ENCODE measurements around the gene GCAT.

GCAT gene

GRCh38 chr22:37806409-37807333 lies 1.1 kb upstream of the GCAT start:
- H3K9me3 ChIP-seq (ENCODE audit: control insufficient read depth in 5 of 5, low read length in 5 of 5): no peaks in the 10 kb centered on the region
- peak overlapping the region; percentile 69 to 90 (median 77) for H3K4me3 ChIP-seq (ENCODE audit: low read depth in 1 of 5, low read length in 5 of 5)
- H3K27me3 ChIP-seq (ENCODE audit: control insufficient read depth in 5 of 5, insufficient read depth in 4 of 5, low read length in 5 of 5): no peaks in the 10 kb centered on the region
- no peak overlapping the region for H3K27ac ChIP-seq (ENCODE audit: low read depth, low read length)
- H3K36me3 ChIP-seq (ENCODE audit: control insufficient read depth in 5 of 5, insufficient read depth in 5 of 5, low read length in 5 of 5): no peaks in the 10 kb centered on the region
- peaks cover 2 to 61% (median 55%) of the 10 kb centered on the region in 5 donors for H3K4me1 ChIP-seq (ENCODE audit: control insufficient read depth in 5 of 5, insufficient read depth in 5 of 5, low read length in 5 of 5)
- H3K9ac ChIP-seq (ENCODE audit: low read length in 5 of 5): peak overlapping the region in 4 of 5 donors; percentile 60 to 91 (median 74)

DNA sequence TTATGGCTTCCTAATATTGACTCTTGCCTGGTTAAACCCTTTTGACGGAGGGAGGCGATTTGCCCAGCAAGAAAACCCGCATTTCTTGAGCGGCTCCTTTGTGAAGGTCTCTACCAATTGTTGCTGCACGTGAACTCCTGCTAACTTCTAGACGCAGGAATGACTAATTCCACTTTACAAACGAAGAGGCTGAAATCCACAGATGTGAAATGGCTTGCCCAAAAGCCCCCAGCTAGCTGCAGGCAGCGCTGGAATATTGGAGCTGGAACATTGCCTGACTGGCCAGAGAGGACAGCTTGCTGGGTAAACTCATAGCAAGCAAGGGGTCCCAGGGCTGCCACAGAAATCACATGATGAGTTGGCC lies 542 bp downstream of the GCAT start:
- peak overlapping the region; percentile 64 to 77 (median 69) for H3K4me3 ChIP-seq (ENCODE audit: low read depth in 1 of 5, low read length in 5 of 5)
- no peaks in the 10 kb centered on the region for H3K27me3 ChIP-seq (ENCODE audit: control insufficient read depth in 5 of 5, insufficient read depth in 4 of 5, low read length in 5 of 5)
- peaks cover 2 to 45% (median 40%) of the 10 kb centered on the region in 5 donors for H3K4me1 ChIP-seq (ENCODE audit: control insufficient read depth in 5 of 5, insufficient read depth in 5 of 5, low read length in 5 of 5)
- H3K9me3 ChIP-seq (ENCODE audit: control insufficient read depth in 5 of 5, low read length in 5 of 5): no peaks in the 10 kb centered on the region
- H3K9ac ChIP-seq (ENCODE audit: low read length in 5 of 5): peak overlapping the region in 4 of 5 donors; percentile 23 to 71 (median 62)
- no peaks in the 10 kb centered on the region for H3K36me3 ChIP-seq (ENCODE audit: control insufficient read depth in 5 of 5, insufficient read depth in 5 of 5, low read length in 5 of 5)
- no peak overlapping the region for H3K27ac ChIP-seq (ENCODE audit: low read depth, low read length)

GRCh38 chr22:37809672-37810333 lies 2.1 kb downstream of the GCAT start:
- Histone ChIP-seq H3K4me1 (ENCODE audit: control insufficient read depth in 5 of 5, insufficient read depth in 5 of 5, low read length in 5 of 5) (peaks cover 2 to 34% (median 29%) of the 10 kb centered on the region in 5 donors), H3K9me3 (ENCODE audit: control insufficient read depth in 5 of 5, low read length in 5 of 5) (no peaks in the 10 kb centered on the region), H3K9ac (ENCODE audit: low read length in 5 of 5) (no peak overlapping the region), H3K36me3 (ENCODE audit: control insufficient read depth in 5 of 5, insufficient read depth in 5 of 5, low read length in 5 of 5) (peaks cover 0 to 3% (median 0%) of the 10 kb centered on the region in 5 donors), H3K27ac (ENCODE audit: low read depth, low read length) (no peak overlapping the region), H3K4me3 (ENCODE audit: low read depth in 1 of 5, low read length in 5 of 5) (no peak overlapping the region), H3K27me3 (ENCODE audit: control insufficient read depth in 5 of 5, insufficient read depth in 4 of 5, low read length in 5 of 5) (no peaks in the 10 kb centered on the region)

DNA sequence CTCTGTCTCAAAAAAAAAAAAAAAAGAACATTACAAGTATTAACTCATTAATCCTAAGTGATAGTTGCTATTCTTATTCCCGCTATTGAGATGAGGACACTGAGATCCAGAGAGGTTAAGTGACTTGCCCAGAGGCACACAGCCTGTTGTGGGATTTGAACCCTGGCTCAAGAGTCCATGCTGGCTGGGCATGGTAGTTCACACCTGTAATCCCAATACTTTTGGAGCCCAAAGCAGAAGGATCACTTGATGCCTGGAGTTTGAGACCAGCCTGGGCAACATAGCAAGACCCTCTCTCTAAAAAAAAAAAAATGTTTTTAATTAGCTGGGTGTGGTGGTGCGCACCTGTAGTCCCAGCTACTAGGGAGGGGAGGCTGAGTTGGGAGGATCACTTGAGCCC lies 4.1 kb downstream of the GCAT start:
- no peak overlapping the region for H3K4me3 ChIP-seq (ENCODE audit: low read depth in 1 of 5, low read length in 5 of 5)
- no peak overlapping the region for H3K27ac ChIP-seq (ENCODE audit: low read depth, low read length)
- no peak overlapping the region for H3K9ac ChIP-seq (ENCODE audit: low read length in 5 of 5)
- H3K27me3 ChIP-seq (ENCODE audit: control insufficient read depth in 5 of 5, insufficient read depth in 4 of 5, low read length in 5 of 5): no peaks in the 10 kb centered on the region
- no peaks in the 10 kb centered on the region for H3K9me3 ChIP-seq (ENCODE audit: control insufficient read depth in 5 of 5, low read length in 5 of 5)
- H3K4me1 ChIP-seq (ENCODE audit: control insufficient read depth in 5 of 5, insufficient read depth in 5 of 5, low read length in 5 of 5): peaks cover 0 to 16% (median 13%) of the 10 kb centered on the region in 5 donors
- peaks cover 0 to 7% (median 0%) of the 10 kb centered on the region in 5 donors for H3K36me3 ChIP-seq (ENCODE audit: control insufficient read depth in 5 of 5, insufficient read depth in 5 of 5, low read length in 5 of 5)

DNA sequence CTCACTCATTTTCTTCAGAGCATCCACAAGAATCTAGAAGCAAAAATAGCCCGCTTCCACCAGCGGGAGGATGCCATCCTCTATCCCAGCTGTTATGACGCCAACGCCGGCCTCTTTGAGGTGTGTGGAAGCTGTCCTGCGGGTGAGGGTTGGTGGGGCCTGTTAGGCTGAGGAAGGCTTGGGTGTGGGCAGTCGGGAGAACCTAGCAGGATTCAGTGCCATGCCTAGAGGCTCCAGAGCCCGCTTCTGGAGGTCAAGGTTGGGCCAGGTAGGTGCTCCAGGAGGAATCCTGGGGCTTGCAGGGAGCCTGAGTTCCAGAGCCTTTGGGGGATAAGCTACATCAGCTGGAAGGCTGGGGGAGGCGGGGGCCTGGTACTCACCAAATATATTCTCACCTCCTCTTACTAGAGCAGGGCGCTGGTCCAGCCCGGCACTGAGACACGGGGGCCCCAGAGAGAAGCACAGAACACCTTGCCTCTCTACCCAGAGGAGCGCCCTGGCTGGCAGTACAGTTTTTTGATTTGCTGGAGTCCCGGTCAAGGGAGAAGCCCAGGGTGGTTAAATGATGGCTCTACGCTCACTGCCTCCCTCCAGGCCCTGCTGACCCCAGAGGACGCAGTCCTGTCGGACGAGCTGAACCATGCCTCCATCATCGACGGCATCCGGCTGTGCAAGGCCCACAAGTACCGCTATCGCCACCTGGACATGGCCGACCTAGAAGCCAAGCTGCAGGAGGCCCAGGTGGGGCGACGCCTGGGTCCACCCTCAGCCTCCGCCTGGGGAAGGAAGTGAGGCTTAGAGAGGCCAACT lies 5.3 kb downstream of the GCAT start:
- Histone ChIP-seq H3K9ac (ENCODE audit: low read length in 5 of 5) (no peak overlapping the region), H3K9me3 (ENCODE audit: control insufficient read depth in 5 of 5, low read length in 5 of 5) (no peaks in the 10 kb centered on the region), H3K4me1 (ENCODE audit: control insufficient read depth in 5 of 5, insufficient read depth in 5 of 5, low read length in 5 of 5) (peaks cover 1 to 14% (median 11%) of the 10 kb centered on the region in 5 donors), H3K27ac (ENCODE audit: low read depth, low read length) (no peak overlapping the region), H3K4me3 (ENCODE audit: low read depth in 1 of 5, low read length in 5 of 5) (no peak overlapping the region), H3K27me3 (ENCODE audit: control insufficient read depth in 5 of 5, insufficient read depth in 4 of 5, low read length in 5 of 5) (no peaks in the 10 kb centered on the region), H3K36me3 (ENCODE audit: control insufficient read depth in 5 of 5, insufficient read depth in 5 of 5, low read length in 5 of 5) (peaks cover 0 to 7% (median 0%) of the 10 kb centered on the region in 5 donors)

- Histone ChIP-seq H3K36me3 (ENCODE audit: control insufficient read depth in 5 of 5, insufficient read depth in 5 of 5, low read length in 5 of 5) (peaks cover 0 to 7% (median 0%) of the 10 kb centered on the region in 5 donors), H3K27ac (ENCODE audit: low read depth, low read length) (no peak overlapping the region), H3K4me3 (ENCODE audit: low read depth in 1 of 5, low read length in 5 of 5) (no peak overlapping the region), H3K9me3 (ENCODE audit: control insufficient read depth in 5 of 5, low read length in 5 of 5) (no peaks in the 10 kb centered on the region), H3K4me1 (ENCODE audit: control insufficient read depth in 5 of 5, insufficient read depth in 5 of 5, low read length in 5 of 5) (peaks cover 1 to 20% (median 19%) of the 10 kb centered on the region in 5 donors), H3K9ac (ENCODE audit: low read length in 5 of 5) (no peak overlapping the region), H3K27me3 (ENCODE audit: control insufficient read depth in 5 of 5, insufficient read depth in 4 of 5, low read length in 5 of 5) (peaks cover 4 to 10% (median 8%) of the 10 kb centered on the region in 5 donors)
These were observed 7.9 kb downstream of the GCAT start for GRCh38 chr22:37815593-37815992.

DNA sequence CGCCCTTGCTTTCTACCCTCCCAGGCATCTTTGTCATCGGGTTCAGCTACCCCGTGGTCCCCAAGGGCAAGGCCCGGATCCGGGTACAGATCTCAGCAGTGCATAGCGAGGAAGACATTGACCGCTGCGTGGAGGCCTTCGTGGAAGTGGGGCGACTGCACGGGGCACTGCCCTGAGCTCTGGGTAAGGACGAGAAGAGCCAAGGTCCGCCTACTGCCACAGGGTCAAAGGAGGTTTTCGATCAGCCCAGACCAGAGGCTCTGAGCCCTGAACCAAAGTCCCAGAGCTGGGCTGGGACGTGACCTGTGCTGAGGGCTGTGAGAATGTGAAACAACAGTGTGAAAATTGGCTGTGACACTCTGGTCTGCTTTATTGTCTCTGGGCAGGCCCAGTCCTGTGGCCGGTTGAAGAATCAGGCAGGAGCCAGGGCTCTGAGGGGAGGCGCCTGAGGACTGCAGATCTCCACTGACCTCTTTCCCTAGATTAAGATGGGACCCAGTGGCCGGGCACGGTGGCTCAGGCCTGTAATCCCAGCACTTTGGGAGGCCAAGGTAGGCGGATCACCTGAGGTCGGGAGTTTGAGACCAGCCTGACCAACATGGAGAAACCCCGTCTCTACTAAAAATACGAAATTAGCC lies 8.9 kb downstream of the GCAT start:
- Histone ChIP-seq H3K9me3 (ENCODE audit: control insufficient read depth in 5 of 5, low read length in 5 of 5) (no peaks in the 10 kb centered on the region), H3K9ac (ENCODE audit: low read length in 5 of 5) (no peak overlapping the region), H3K27me3 (ENCODE audit: control insufficient read depth in 5 of 5, insufficient read depth in 4 of 5, low read length in 5 of 5) (peaks cover 4 to 13% (median 10%) of the 10 kb centered on the region in 5 donors), H3K4me3 (ENCODE audit: low read depth in 1 of 5, low read length in 5 of 5) (no peak overlapping the region), H3K36me3 (ENCODE audit: control insufficient read depth in 5 of 5, insufficient read depth in 5 of 5, low read length in 5 of 5) (peaks cover 0 to 7% (median 0%) of the 10 kb centered on the region in 5 donors), H3K4me1 (ENCODE audit: control insufficient read depth in 5 of 5, insufficient read depth in 5 of 5, low read length in 5 of 5) (peaks cover 1 to 20% (median 19%) of the 10 kb centered on the region in 5 donors), H3K27ac (ENCODE audit: low read depth, low read length) (no peak overlapping the region)

DNA sequence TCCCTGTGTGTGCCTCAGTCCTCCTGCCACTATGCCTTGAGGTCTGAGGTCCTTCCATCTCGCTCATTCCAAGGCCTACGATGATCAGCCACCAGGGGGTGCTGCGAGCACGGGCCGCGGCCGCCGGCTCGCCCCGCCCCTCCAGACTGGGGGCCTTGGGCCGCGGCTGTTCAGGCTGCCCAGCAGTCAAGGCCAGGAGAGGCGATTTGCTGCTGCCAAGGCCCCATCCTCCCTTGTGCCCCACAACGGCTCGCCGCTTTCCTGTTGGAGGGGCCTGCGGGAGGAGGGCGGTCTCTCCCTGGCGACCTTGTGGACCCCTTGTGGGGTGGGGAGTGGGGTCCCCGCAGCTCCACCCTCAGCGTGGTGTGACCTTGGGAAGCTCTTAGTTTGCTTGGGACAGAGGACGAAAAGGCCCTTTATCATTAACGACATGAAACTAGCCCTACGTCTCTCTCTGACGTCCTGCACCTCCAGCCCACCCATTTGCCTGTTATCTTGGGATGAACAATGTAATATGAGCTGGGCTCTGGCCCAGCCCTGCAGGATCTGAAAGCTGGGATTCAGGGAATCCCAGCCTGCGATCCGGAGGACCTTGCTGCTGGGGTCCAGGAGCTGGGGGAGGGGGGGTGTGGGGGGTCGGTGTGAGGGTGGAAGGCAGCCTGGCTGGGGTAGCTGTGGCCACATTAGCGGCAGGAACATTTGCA lies 10.1 kb downstream of the GCAT start:
- H3K9me3 ChIP-seq (ENCODE audit: control insufficient read depth in 5 of 5, low read length in 5 of 5): no peaks in the 10 kb centered on the region
- H3K36me3 ChIP-seq (ENCODE audit: control insufficient read depth in 5 of 5, insufficient read depth in 5 of 5, low read length in 5 of 5): peaks cover 0 to 7% (median 0%) of the 10 kb centered on the region in 5 donors
- H3K27ac ChIP-seq (ENCODE audit: low read depth, low read length): no peak overlapping the region
- peaks cover 14 to 24% (median 21%) of the 10 kb centered on the region in 5 donors for H3K27me3 ChIP-seq (ENCODE audit: control insufficient read depth in 5 of 5, insufficient read depth in 4 of 5, low read length in 5 of 5)
- H3K4me3 ChIP-seq (ENCODE audit: low read depth in 1 of 5, low read length in 5 of 5): peak overlapping the region; percentile 36 to 61 (median 54)
- H3K9ac ChIP-seq (ENCODE audit: low read length in 5 of 5): peak overlapping the region in 4 of 5 donors; percentile 31 to 67 (median 53)
- peaks cover 1 to 20% (median 19%) of the 10 kb centered on the region in 5 donors for H3K4me1 ChIP-seq (ENCODE audit: control insufficient read depth in 5 of 5, insufficient read depth in 5 of 5, low read length in 5 of 5)
